Kidney (tissue), 14 donors: ENCODE data around the gene RAP2B. TPM values are rescaled to one million over a fixed set of nuclear protein-coding genes. Genes with fewer than 3 reads are reported as not detected.

Source experiments
- DNase-seq, 5 donors: peaks; one replicate each; pipeline ENCODE4 v3.0.0-alpha.2; 2013 to 2020
- FAIRE-seq: peaks from 2 replicates; lab custom pipeline; 2012; peaks lifted over from hg19 to GRCh38; lab: Jason Lieb, UNC
- H3K27ac ChIP-seq, 2 donors: one replicate each; pipeline ENCODE4 v1.7.0; 2013; ENCODE audit warnings: low read depth in 2 of 2, low read length in 2 of 2, inconsistent platforms in 1 of 2
- H3K27me3 ChIP-seq: one replicate; pipeline ENCODE4 v1.7.1; 2013; ENCODE audit warnings: low read length, inconsistent platforms; ENCODE audit not compliant: control insufficient read depth, insufficient read depth
- H3K36me3 ChIP-seq, 3 donors: one replicate each; pipeline versions ENCODE4 v1.7.0 to v1.7.1; 2013; ENCODE audit warnings: low read length in 3 of 3, control low read depth in 1 of 3, inconsistent platforms in 1 of 3; ENCODE audit not compliant: insufficient read depth in 3 of 3, control insufficient read depth in 2 of 3
- H3K4me1 ChIP-seq, 3 donors: one replicate each; pipeline versions ENCODE4 v1.7.0 to v1.7.1; 2013; ENCODE audit warnings: low read length in 3 of 3, inconsistent platforms in 1 of 3, low read depth in 1 of 3; ENCODE audit not compliant: control insufficient read depth in 2 of 3, insufficient read depth in 2 of 3
- H3K4me3 ChIP-seq, 3 donors: one replicate each; pipeline versions ENCODE4 v1.7.0 to v1.8.1; 2013; ENCODE audit warnings: low read length in 3 of 3, control low read depth in 1 of 3, inconsistent platforms in 1 of 3
- H3K9ac ChIP-seq, 3 donors: one replicate each; pipeline versions ENCODE4 v1.7.0 to v1.7.1; 2013; ENCODE audit warnings: low read length in 3 of 3, control low read depth in 1 of 3, inconsistent platforms in 1 of 3
- H3K9me3 ChIP-seq, 3 donors: one replicate each; pipeline versions ENCODE4 v1.7.0 to v1.7.1; 2013; ENCODE audit warnings: low read length in 3 of 3, control low read depth in 1 of 3, inconsistent platforms in 1 of 3; ENCODE audit not compliant: control insufficient read depth in 2 of 3, insufficient read depth in 1 of 3
- CTCF ChIP-seq: IDR thresholded peaks from 3 replicates; pipeline ENCODE4 v1.5.1; 2012; ENCODE audit warnings: mild to moderate bottlenecking, moderate library complexity, borderline replicate concordance; ENCODE audit not compliant: insufficient read depth; ENCODE audit errors: extremely low read depth
- intact Hi-C: fragments of 100-400 bp; cut with DNase I; formaldehyde crosslinking; loops from one replicate; pipeline ENCODE4 v1.11.1; 2022
- polyA plus RNA-seq: library from polyadenylated mRNA; stranded (reverse); fragments of 350-450 nt; fragmentation: Illumina TruSeq; extraction: RNeasy Lipid Tissue Mini Kit (QIAGEN cat#74804); gene quantifications from one replicate; pipeline ENCODE4 v1.2.3, GENCODE V29; 2014; ENCODE audit warnings: low read depth, low replicate concordance; ENCODE audit not compliant: insufficient read depth
- total RNA-seq: library from RNA; stranded (reverse); fragmentation: NEBNext Ultra II Directional; extraction: Animal tissue kit (Norgen Biotek cat#: 25700); gene quantifications from one replicate; pipeline ENCODE4 v1.2.1, GENCODE V29; 2021
- donor health status: control.
- donor health status: control.
- donor health status: control.
- donor health status: control.
- donor health status: control.
- donor health status: DM: yes; HTN: yes; CAD: no.
- donor health status: Normal renal cell carcinoma (clear cell type).

RAP2B gene
- total and polyA plus RNA-seq, 2 donors from 2014 or later: 2.8 to 17.8 TPM

- DNase-seq (no peak), FAIRE-seq (no peak)
- no peaks in the 10 kb centered on the region for H3K4me1 ChIP-seq
- no peak for TF ChIP-seq CTCF
- H3K9me3 ChIP-seq: no peaks in the 10 kb centered on the region
- H3K9ac ChIP-seq: no peak overlapping the region
- no peak overlapping the region for H3K27ac ChIP-seq
- intact Hi-C loops: no loop called here
- no peak overlapping the region for H3K4me3 ChIP-seq
- H3K36me3 ChIP-seq: no peaks in the 10 kb centered on the region
- no peaks in the 10 kb centered on the region for H3K27me3 ChIP-seq
Measured at GRCh38 chr3:153129866-153130265, 32.2 kb upstream of the RAP2B start.

- H3K27ac ChIP-seq: no peak overlapping the region
- H3K9me3 ChIP-seq: no peaks in the 10 kb centered on the region
- FAIRE-seq (no peak), DNase-seq (no peak)
- intact Hi-C loops: no loop called here
- no peak overlapping the region for H3K9ac ChIP-seq
- H3K36me3 ChIP-seq: no peaks in the 10 kb centered on the region
- no peak for TF ChIP-seq CTCF
- no peaks in the 10 kb centered on the region for H3K27me3 ChIP-seq
- no peaks in the 10 kb centered on the region for H3K4me1 ChIP-seq
- no peak overlapping the region for H3K4me3 ChIP-seq
Measured at GRCh38 chr3:153130312-153130977, 31.6 kb upstream of the RAP2B start.

- intact Hi-C loops: no loop called here
- DNase-seq (no peak), FAIRE-seq (no peak)
- H3K4me3 ChIP-seq: no peak overlapping the region
- no peaks in the 10 kb centered on the region for H3K36me3 ChIP-seq
- H3K9ac ChIP-seq: no peak overlapping the region
- no peaks in the 10 kb centered on the region for H3K4me1 ChIP-seq
- H3K27me3 ChIP-seq: no peaks in the 10 kb centered on the region
- no peak for TF ChIP-seq CTCF
- H3K27ac ChIP-seq: no peak overlapping the region
- no peaks in the 10 kb centered on the region for H3K9me3 ChIP-seq
Measured at GRCh38 chr3:153137626-153138025, 24.4 kb upstream of the RAP2B start.
